GM21529 (cell line): ENCODE data around the gene CDC26.
"Not testable (repeated sequence)": the region's sequence is repeated elsewhere in the genome, so short reads cannot be mapped to it uniquely, and the experiment has no call there.

ENCODE experiments used
- ATAC-seq: cut with Tn5 transposase; IDR thresholded peaks from one replicate; pipeline ENCODE4 v1.9.1; 2021; ENCODE audit not compliant: unreplicated experiment

CDC26 gene

GRCh38 chr9:113296247-113296646 is 20.9 kb upstream of the CDC26 start:
- not testable (repeated sequence) for ATAC-seq

DNA sequence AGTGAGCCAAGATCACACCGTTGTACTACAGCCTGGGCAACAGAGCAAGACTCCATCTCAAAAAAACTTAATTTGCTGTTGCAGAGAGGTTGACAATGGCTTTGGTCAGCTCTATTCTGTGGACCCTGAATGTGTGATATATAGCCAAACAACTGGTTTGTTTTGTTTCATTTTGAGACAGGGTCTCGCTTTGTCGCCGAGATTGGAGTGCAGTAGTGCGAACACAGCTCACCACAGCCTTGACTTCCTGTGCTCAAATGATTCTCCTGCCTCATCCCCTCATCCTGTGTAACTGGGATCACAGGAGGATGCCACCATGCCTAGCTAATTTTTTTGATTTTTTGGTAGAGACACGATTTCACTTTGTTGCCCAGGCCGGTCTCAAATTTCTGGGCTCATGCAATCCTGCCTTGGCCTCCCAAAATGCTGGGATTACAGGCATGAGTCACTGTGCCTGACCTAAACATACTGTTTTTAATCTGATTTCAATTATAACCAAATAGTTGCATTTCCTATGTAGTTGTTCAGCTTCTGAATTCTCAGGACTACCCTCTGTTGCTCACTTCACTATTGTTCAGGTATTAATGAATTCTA is 18.0 kb upstream of the CDC26 start:
- ATAC-seq: no peak

GRCh38 chr9:113290052-113290607 is 14.8 kb upstream of the CDC26 start:
- ATAC-seq: no peak

DNA sequence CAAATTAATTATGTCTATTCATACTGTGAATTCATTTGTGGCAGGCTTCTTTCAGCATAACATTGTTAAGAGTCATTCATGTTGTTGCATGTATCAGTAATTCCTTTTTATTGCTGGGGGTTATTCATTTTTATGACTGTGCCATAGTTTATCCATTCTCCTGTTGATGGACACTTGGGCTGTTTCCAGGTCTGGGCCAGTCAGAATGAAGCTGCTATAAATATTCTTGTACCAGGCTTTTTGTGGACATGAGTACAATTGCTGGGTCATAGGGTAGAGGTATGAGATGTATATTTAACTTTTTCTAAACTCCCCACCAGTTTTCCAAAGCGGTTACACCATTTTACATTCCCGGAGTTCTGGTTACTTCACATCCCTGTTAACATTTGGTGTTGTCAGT is 13.7 kb upstream of the CDC26 start:
- no peak for ATAC-seq

DNA sequence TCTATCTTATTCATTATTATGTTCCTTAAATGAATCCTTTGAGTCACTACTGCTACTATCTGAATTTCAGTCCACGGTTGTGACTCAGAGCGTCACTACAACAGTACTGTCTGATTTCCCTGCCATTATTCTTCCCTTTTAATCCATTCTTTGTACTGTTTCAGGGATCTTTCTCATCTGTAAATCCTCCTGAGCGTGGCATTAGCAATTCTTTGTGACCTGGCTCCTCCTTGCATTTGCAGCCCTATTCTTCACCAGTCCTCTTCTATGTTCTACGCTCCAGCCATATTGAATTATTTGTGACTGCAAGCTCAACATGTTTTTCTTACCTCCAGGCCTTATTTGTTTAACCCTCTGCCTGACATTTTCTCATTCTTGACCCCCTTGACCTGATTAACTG is 6.0 kb upstream of the CDC26 start:
- no peak for ATAC-seq

- no peak for ATAC-seq
These were observed 3.5 kb upstream of the CDC26 start for GRCh38 chr9:113278840-113279239.

- ATAC-seq: peak; percentile 8
These were observed 757 bp downstream of the CDC26 start for GRCh38 chr9:113274474-113275156.

DNA sequence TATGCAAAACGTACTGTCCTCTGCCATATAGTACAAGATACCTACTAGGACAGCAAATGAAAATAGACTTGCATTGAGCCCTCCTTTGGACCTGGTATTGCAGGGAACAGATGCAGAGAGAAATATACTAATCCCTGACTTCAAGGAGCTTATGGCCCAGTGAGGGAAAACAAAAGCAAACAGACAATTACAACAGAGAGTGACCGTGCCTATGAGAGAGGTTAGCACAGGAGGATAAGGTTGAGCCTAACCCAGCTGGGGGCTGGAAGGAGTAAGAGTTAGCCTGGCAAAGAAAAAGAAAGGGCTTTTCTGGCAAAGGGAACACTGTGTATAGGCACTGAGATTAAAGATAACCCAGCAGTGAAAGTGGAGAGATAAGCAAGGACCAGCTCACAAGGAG is 5.5 kb downstream of the CDC26 start:
- no peak for ATAC-seq

DNA sequence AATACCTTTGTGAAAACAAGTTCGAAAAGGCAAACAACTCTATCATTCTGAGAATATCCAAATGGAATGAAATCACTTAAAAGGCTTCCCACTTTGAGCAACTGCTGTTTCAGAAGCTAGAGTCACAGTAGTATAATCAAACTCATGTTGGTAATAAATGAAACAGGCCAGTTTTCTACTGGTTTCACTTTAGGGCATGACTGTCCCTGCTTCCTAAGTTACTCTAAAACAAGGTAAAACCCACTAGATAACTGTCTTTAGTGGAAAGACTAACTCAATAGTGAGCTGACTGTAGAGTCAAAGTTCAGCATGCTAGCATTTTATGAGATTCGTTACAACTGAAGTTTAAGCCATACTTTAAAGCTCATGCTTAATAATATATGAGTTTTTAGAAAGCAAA is 6.0 kb downstream of the CDC26 start:
- no peak for ATAC-seq

DNA sequence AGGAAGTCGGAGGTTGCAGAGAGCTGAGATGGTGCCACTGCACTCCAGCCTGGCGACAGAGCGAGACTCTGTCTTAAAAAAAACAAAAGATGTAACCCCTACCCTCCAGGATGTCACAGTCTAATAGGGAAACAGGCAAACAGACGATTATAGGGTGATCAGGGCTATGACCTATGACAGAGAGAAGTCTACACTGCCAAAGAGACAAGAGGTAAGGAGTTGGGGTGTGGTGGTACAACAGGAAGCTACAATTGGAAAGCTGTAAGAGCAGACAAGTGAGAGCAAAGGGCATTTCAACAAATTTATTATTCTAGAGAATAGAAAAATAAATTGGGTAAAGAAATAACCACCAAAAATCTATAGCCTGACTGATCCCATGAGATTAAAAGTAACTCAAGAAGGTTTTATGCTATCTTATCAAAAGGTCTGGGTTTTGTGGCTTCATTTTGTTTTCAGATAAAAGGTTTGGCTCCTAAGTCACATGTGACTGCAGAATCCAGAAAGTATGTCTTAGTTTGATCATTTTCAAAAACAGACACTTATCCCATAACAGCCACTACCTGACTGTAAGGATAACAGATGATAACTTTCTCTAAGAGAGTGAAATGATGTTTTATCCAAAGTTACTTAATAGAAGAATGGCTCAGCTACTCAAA is 7.3 kb downstream of the CDC26 start:
- ATAC-seq: no peak

DNA sequence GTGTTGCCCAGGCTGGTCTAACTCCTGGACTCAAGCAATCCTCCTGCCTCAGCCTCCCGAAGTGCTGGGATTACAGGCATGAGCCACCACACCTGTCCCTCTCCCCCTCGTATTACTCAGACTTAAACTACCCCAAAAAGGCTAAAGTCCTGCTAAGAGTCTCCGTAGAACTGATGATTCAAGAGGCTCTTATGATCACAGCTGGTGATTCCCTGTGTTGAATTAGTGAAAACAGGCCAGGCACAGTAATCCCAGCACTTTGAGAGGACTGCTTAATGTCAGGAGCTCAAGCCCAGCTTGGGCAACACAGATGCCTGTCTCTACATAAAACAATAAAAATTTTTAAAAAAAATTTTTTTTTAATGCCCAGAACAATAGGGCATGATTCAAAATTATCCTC is 9.2 kb downstream of the CDC26 start:
- ATAC-seq: no peak

DNA sequence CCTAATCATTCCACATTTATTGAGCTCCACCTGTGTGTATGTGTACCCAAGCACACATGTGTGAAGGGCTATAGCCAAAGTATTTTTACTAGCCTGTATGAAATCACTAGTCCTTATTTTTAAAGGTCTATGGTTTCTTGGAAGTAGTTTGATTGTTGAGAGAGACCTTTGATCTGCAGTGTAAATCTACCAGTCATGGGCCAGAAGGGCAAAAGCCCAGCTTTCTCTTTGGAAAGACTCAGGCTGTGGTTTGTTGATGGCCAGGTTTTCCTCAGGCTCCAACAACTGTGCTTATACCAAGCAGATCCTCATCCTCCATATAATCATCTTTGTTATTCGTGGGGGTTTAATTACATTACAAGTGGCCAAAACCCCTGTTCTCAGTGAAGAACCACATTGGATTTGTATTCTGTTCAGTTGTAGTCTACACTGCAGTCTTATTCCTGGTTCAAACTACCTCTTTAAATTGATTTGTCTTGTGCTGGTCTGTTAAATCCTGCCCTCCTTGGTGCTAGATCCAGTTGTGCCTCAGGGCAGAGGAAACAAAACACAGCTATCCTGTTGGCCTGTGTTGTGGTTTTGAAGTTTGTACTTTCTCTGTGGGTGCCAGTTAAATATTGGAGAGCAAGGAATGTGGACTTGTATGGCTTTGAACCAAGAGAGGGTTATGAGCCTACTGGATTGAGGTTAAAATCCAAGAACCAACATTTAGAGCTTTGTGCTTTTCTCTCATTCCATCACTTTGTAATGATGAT is 13.3 kb downstream of the CDC26 start:
- no peak for ATAC-seq

GRCh38 chr9:113258282-113258681 is 17.1 kb downstream of the CDC26 start:
- no peak for ATAC-seq

DNA sequence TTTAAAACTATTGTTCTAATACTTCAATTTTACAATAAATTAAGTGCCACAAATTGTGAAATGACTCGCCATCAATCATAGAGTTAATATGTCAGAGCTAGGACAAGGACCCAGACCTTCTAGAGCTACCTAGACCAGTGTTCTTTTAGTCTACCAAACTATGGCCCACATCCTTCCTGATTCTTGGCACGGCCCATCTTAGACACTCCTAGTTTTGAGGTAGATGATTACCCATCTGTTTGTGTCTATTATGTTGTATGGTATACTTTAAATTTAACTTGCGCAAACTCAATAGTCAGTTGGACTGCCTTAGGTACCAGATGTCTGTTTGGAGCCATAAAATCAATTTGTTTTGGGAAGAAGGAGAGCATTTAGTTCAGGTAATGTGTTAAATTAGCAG is 17.5 kb downstream of the CDC26 start:
- no peak for ATAC-seq

DNA sequence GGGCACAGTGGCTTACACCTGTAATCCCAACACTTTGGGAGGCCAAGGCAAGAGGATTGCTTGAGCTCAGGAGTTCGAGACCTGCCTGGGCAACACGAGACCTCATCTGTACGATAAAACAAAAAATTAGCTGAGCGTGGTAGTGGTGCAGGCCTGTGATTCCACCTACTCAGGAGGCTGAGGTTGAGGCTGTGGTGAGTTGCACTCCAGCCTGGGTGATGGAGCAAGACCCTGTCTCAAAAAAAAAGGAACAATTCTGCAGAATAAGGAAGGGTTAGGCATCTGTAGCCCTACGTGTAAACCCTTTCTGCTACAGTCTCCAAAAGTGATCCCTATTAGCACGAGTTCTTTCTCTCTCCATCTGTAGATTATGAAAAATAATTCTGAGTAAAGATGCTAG is 19.9 kb downstream of the CDC26 start:
- ATAC-seq: no peak

GRCh38 chr9:113254991-113255390 is 20.4 kb downstream of the CDC26 start:
- no peak for ATAC-seq

GRCh38 chr9:113250807-113251206 is 24.6 kb downstream of the CDC26 start:
- ATAC-seq: no peak

- ATAC-seq: not testable (repeated sequence)
These were observed 25.7 kb downstream of the CDC26 start for GRCh38 chr9:113249661-113250060.

DNA sequence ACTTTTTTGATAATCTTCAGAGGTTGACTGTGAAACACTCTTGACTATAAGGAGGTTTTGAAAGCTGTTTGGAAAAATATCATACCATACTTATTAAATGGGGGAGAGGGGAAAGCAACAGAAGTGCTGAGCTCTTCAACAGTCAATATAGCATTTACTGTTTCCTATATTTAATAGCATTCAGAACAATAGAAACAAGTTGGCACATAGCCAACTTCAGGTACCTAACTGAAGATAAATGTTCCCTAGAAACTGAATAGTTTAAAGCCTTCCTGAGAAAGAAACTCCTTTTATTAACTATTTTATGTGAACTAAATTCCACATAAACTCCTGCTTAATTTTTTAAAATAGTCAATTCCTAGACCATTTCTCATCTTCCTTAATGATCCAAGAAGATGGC is 27.7 kb downstream of the CDC26 start:
- no peak for ATAC-seq

GRCh38 chr9:113246928-113247327 is 28.4 kb downstream of the CDC26 start:
- no peak for ATAC-seq

- ATAC-seq: no peak
These were observed 29.5 kb downstream of the CDC26 start for GRCh38 chr9:113245894-113246293.
